A673 (cell line): ENCODE results near the gene MPP4.

ENCODE experiments used
- EZH2 ChIP-seq: fragments of 200-600 bp; sonication (generic); IDR thresholded peaks from 2 replicates; pipeline ENCODE4 v1.6.1; 2017; ENCODE audit warnings: borderline replicate concordance, low read depth, mild to moderate bottlenecking, mixed read lengths, antibody characterized with exemption, low read length; ENCODE audit not compliant: poor library complexity, severe bottlenecking
- TF ChIP-seq, protein P1 (sequence below): fragments of 300-800, 200-600 bp; sonication (generic); conservative IDR thresholded peaks from 2 replicates; pipeline ENCODE4 v1.5.1; 2017; ENCODE audit warnings: low read depth, mild to moderate bottlenecking, antibody characterized with exemption, low read length, moderate library complexity, mixed read lengths

DNA sequence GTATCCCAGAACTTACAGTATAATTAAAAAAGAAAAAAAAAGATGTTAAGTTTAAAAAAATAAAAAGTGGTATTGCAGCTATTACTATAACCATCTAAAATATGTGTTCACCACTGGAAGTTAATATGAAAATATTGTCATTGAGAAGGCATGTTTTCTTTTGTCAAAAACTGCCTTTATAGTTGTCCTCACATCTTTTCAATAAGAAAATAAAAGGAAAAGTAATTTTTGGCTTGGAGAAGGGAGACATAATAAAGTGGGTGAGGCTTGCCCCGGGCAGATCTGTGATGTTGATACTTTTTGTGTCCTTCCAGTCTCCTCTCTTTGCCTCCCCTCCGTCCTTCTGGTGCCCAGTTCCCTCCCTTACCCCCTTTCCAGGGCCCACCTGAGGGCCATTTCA lies 24.9 kb downstream of the MPP4 start:
- TF ChIP-seq, protein P1, sequence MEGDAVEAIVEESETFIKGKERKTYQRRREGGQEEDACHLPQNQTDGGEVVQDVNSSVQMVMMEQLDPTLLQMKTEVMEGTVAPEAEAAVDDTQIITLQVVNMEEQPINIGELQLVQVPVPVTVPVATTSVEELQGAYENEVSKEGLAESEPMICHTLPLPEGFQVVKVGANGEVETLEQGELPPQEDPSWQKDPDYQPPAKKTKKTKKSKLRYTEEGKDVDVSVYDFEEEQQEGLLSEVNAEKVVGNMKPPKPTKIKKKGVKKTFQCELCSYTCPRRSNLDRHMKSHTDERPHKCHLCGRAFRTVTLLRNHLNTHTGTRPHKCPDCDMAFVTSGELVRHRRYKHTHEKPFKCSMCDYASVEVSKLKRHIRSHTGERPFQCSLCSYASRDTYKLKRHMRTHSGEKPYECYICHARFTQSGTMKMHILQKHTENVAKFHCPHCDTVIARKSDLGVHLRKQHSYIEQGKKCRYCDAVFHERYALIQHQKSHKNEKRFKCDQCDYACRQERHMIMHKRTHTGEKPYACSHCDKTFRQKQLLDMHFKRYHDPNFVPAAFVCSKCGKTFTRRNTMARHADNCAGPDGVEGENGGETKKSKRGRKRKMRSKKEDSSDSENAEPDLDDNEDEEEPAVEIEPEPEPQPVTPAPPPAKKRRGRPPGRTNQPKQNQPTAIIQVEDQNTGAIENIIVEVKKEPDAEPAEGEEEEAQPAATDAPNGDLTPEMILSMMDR = no peak
- no peak for TF ChIP-seq EZH2
